Natural killer cell (primary cell): ENCODE results near the gene IL6R. TPM values are rescaled to one million over a fixed set of nuclear protein-coding genes. Genes with fewer than 3 reads are reported as not detected.
A peak's percentile ranks its signal among the peaks of the same experiment; 100 is the strongest.

ENCODE experiments used
- ATAC-seq, 3 donors: fragments of 150-1000 bp in 2 of 3; fragments of 200-7000 bp in 1 of 3; cut with Tn5 transposase; 1 replicate in 1 of 3; 2 replicates in 2 of 3; pipeline ENCODE4 v1.10.0; 2021; ENCODE audit warnings: mild to moderate bottlenecking in 2 of 3, moderate library complexity in 2 of 3
- DNase-seq, 2 donors: peaks; one replicate each; pipeline versions ENCODE4 v3.0.0 to v3.0.0-alpha.2; 2013 to 2021; ENCODE audit warnings: mixed read lengths in 1 of 2
- H3K27ac ChIP-seq: one replicate; pipeline ENCODE4 v1.5.1; 2013; ENCODE audit warnings: mild to moderate bottlenecking, low read length
- H3K27me3 ChIP-seq: one replicate; pipeline ENCODE4 v1.6.1; 2013; ENCODE audit warnings: low read length; ENCODE audit not compliant: control insufficient read depth, insufficient read depth
- H3K36me3 ChIP-seq: one replicate; pipeline ENCODE4 v1.6.1; 2013; ENCODE audit warnings: low read length; ENCODE audit not compliant: control insufficient read depth, insufficient read depth
- H3K4me1 ChIP-seq: one replicate; pipeline ENCODE4 v1.6.1; 2013; ENCODE audit warnings: low read length; ENCODE audit not compliant: control insufficient read depth, insufficient read depth
- H3K4me3 ChIP-seq: one replicate; pipeline ENCODE4 v1.5.1; 2013; ENCODE audit warnings: low read length
- H3K9me3 ChIP-seq: one replicate; pipeline ENCODE4 v1.6.1; 2013; ENCODE audit warnings: low read length; ENCODE audit not compliant: control insufficient read depth, insufficient read depth
- H3K27ac Mint-ChIP-seq, 2 donors: one replicate each; pipeline ENCODE4 v1.8.0; 2022; ENCODE audit warnings: mild to moderate bottlenecking in 2 of 2, mixed read lengths in 2 of 2, moderate library complexity in 1 of 2
- H3K27me3 Mint-ChIP-seq, 2 donors: one replicate each; pipeline ENCODE4 v1.8.0; 2022; ENCODE audit warnings: low read depth in 2 of 2, mixed read lengths in 2 of 2
- H3K36me3 Mint-ChIP-seq: one replicate; pipeline ENCODE4 v1.8.0; 2022; ENCODE audit warnings: mixed read lengths
- H3K4me1 Mint-ChIP-seq, 2 donors: one replicate each; pipeline ENCODE4 v1.8.0; 2022; ENCODE audit warnings: mixed read lengths in 2 of 2
- H3K4me3 Mint-ChIP-seq: one replicate; pipeline ENCODE4 v1.8.0; 2022; ENCODE audit warnings: mild to moderate bottlenecking, moderate library complexity, mixed read lengths
- H3K9me3 Mint-ChIP-seq, 2 donors: one replicate each; pipeline ENCODE4 v1.8.0; 2022; ENCODE audit warnings: mixed read lengths in 2 of 2
- WGBS: methylation state at CpG from one replicate; pipeline ENCODE4 v1.1.7; 2013; ENCODE audit warnings: missing lambda C conversion rate; ENCODE audit not compliant: insufficient coverage; 5-methylcytosine and 5-hydroxymethylcytosine counted together
- intact Hi-C: fragments of 100-400 bp; cut with micrococcal nuclease; formaldehyde crosslinking; loops from one replicate; pipeline ENCODE4 v1.14.2; 2022
- total RNA-seq, 4 donors: library from RNA; stranded (reverse); fragments of 120-200 nt in 1 of 4; gene quantifications; one replicate each; pipeline versions ENCODE4 v1.2.3 to v1.2.4, GENCODE V29; 2013 to 2022
- TF ChIP-seq, protein P1 (sequence below): fragments of 200-600 bp; IDR thresholded peaks from one replicate; pipeline ENCODE4 v1.8.0; 2022; ENCODE audit warnings: antibody characterized with exemption

Gene IL6R
- total RNA-seq, 3 donors from 2014 or later (not counting 1 experiment from before 2014, with no cell fraction given), result 2.0 to 10.6 (median 3.8) TPM

GRCh38 chr1:154495496-154496273 is 90.5 kb downstream of the IL6R start:
- H3K36me3 Mint-ChIP-seq, result no peaks in the 10 kb centered on the region
- no peak overlapping the region for H3K27ac Mint-ChIP-seq
- DNase-seq (no peak), ATAC-seq (no peak)
- intact Hi-C loops, result no loop called here
- Histone ChIP-seq H3K36me3 (no peaks in the 10 kb centered on the region), H3K9me3 (no peaks in the 10 kb centered on the region), H3K4me1 (peaks cover 36% of the 10 kb centered on the region), H3K27ac (no peak overlapping the region), H3K4me3 (no peak overlapping the region), H3K27me3 (peaks cover 3% of the 10 kb centered on the region)
- H3K27me3 Mint-ChIP-seq, result peaks cover 13 to 20% of the 10 kb centered on the region in 2 donors
- no peaks in the 10 kb centered on the region for H3K9me3 Mint-ChIP-seq
- TF ChIP-seq, protein P1, sequence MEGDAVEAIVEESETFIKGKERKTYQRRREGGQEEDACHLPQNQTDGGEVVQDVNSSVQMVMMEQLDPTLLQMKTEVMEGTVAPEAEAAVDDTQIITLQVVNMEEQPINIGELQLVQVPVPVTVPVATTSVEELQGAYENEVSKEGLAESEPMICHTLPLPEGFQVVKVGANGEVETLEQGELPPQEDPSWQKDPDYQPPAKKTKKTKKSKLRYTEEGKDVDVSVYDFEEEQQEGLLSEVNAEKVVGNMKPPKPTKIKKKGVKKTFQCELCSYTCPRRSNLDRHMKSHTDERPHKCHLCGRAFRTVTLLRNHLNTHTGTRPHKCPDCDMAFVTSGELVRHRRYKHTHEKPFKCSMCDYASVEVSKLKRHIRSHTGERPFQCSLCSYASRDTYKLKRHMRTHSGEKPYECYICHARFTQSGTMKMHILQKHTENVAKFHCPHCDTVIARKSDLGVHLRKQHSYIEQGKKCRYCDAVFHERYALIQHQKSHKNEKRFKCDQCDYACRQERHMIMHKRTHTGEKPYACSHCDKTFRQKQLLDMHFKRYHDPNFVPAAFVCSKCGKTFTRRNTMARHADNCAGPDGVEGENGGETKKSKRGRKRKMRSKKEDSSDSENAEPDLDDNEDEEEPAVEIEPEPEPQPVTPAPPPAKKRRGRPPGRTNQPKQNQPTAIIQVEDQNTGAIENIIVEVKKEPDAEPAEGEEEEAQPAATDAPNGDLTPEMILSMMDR, result no peak
- WGBS, result 80% methylated on average over 5 of the region's 8 CpGs
- peaks cover 32 to 45% of the 10 kb centered on the region in 2 donors for H3K4me1 Mint-ChIP-seq
- no peak overlapping the region for H3K4me3 Mint-ChIP-seq

DNA sequence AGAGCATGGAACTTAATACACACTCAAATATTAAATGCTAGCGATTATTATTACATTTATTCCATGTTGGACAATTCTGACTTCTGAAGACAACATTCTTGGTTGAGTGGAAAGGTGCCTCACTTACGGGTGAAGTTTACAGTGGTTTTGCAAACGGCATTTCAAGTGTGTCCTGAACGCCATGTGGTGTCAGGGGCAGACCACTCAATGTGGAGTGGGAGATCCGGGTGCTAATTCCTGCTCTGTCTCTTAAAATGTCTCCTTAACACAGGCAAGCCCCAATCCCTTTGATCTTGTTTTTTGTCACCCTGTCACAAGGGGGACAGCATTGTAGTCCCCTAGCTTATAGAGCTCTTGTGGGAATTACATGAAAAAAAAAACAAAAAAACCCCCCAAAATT is 91.2 kb downstream of the IL6R start:
- Histone ChIP-seq H3K36me3 (no peaks in the 10 kb centered on the region), H3K27ac (no peak overlapping the region), H3K4me1 (peaks cover 39% of the 10 kb centered on the region), H3K4me3 (no peak overlapping the region), H3K9me3 (no peaks in the 10 kb centered on the region), H3K27me3 (peaks cover 10% of the 10 kb centered on the region)
- ATAC-seq (no peak), DNase-seq (no peak)
- Mint-ChIP-seq H3K27ac (no peak overlapping the region), H3K4me3 (no peak overlapping the region), H3K27me3 (peaks cover 18 to 27% of the 10 kb centered on the region in 2 donors), H3K4me1 (peaks cover 35 to 48% of the 10 kb centered on the region in 2 donors), H3K36me3 (no peaks in the 10 kb centered on the region), H3K9me3 (no peaks in the 10 kb centered on the region)
- 73% methylated on average over 3 of the region's 5 CpGs for WGBS
- TF ChIP-seq, protein P1, result no peak
- intact Hi-C loops, result no loop called here

DNA sequence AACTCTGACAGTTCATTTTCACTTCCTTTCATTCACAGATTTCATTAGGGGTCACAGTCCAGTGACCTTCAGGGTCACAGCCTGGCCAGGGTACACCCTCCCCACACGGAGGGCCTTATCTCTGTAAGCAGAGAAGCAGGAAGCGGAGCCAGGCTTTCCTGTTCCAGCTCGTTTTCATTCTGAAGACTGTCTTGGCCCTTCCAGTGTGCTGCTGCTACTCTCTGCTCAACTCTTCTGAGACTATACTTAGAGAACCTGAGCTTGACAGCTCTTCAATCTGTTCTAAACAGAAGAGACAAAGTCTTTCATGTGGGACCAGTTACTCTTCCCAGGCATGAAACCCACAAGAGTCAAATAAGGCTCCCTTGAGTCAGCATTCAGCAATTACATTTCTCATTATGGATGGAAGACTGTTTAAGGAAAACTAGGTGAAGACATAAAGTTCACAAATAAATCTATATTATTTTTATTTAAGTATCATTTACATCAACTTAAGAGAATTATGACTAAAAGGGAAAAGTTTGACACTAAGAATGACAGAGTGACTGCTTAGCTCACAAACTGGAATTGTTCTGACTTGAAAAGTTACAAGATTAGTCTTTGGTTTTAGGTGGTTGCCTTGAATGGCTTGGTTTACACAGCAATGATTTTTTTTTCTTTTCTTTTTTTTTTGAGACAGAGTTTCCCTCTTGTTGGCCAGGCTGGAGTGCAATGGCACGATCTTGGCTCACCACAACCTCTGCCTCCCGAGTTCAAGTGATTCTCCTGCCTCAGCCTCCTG is 92.1 kb downstream of the IL6R start:
- Mint-ChIP-seq H3K27me3 (peaks cover 20 to 27% of the 10 kb centered on the region in 2 donors), H3K4me1 (peaks cover 35 to 44% of the 10 kb centered on the region in 2 donors), H3K36me3 (no peaks in the 10 kb centered on the region), H3K4me3 (no peak overlapping the region), H3K9me3 (no peaks in the 10 kb centered on the region), H3K27ac (no peak overlapping the region)
- Histone ChIP-seq H3K4me3 (no peak overlapping the region), H3K9me3 (no peaks in the 10 kb centered on the region), H3K36me3 (no peaks in the 10 kb centered on the region), H3K27me3 (peaks cover 12% of the 10 kb centered on the region), H3K4me1 (peaks cover 37% of the 10 kb centered on the region), H3K27ac (no peak overlapping the region)
- intact Hi-C loops, result no loop called here
- ATAC-seq (no peak), DNase-seq (peak in 1 of 2 donors; percentile 36)
- TF ChIP-seq, protein P1, result no peak
- WGBS, result 29% methylated on average over 5 of the region's 5 CpGs
